ENCODE measurements around the gene RAB40C.

DNA sequence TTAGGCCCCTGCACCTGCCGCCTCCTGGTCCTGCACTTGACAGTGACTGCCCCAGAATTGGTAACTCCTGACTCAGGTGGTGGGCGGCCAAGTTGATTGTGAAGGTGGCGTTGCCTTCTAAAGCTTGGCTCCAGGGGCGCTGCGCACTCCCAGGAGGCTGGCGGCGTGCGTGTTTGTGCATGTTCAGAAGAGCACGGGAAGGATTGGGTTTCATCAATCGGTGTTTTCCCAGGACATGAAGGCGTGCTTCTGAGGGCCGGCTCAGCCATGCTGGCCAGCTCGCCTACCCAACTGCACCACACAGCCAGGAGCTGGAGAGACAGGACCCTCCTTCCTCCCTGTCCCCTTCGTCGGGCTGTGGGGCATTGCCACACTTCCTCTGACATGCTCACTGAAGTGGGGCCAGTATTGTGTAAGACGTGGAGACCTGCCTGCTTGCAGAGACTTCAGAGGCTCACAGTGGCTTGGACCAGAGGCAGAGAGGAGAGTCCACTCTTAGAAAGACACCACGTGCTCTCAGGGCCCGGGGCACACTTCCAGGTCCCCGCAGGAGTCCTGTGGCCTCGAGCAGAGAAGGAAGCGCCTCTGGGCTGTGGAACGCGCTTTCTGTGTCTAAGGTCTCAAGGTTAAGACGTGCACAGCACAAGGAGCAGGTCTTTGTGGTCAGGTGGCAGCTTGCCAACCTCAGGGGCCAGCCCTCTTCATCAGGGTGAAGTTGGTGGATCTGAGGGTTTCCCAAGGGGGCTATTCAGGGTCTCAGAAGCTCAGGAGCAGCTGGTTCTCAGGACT is 2.8 kb downstream of the RAB40C start:
- no peak for TF ChIP-seq CTCF (IDR thresholded peaks at IDR 0.05)
- TF ChIP-seq EZH2 (IDR thresholded peaks at IDR 0.05; ENCODE audit: borderline replicate concordance, insufficient read depth, low read depth, low read length, poor library complexity, severe bottlenecking) = no peak

Data from B cell (primary cell).